ENCODE data around the gene DIAPH3.

GRCh38 chr13:59651479-59651878 is 512.2 kb downstream of the DIAPH3 start:
- TF ChIP-seq, protein P1, sequence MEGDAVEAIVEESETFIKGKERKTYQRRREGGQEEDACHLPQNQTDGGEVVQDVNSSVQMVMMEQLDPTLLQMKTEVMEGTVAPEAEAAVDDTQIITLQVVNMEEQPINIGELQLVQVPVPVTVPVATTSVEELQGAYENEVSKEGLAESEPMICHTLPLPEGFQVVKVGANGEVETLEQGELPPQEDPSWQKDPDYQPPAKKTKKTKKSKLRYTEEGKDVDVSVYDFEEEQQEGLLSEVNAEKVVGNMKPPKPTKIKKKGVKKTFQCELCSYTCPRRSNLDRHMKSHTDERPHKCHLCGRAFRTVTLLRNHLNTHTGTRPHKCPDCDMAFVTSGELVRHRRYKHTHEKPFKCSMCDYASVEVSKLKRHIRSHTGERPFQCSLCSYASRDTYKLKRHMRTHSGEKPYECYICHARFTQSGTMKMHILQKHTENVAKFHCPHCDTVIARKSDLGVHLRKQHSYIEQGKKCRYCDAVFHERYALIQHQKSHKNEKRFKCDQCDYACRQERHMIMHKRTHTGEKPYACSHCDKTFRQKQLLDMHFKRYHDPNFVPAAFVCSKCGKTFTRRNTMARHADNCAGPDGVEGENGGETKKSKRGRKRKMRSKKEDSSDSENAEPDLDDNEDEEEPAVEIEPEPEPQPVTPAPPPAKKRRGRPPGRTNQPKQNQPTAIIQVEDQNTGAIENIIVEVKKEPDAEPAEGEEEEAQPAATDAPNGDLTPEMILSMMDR (IDR thresholded peaks at IDR 0.05) = no peak
- TF ChIP-seq CEBPB (IDR thresholded peaks at IDR 0.05) (no peak), RAD21 (conservative IDR thresholded peaks at IDR 0.05 in 1 of 2, IDR thresholded peaks at IDR 0.05 in 1 of 2) (no peak), HOXA7 (CRISPR knock-in tag; IDR thresholded peaks at IDR 0.05) (no peak), ESRRA (IDR thresholded peaks at IDR 0.05; ENCODE audit: borderline replicate concordance, low read length) (no peak), EP300 (IDR thresholded peaks at IDR 0.05) (no peak), MAX (IDR thresholded peaks at IDR 0.05) (no peak), POLR2AphosphoS2 (conservative IDR thresholded peaks at IDR 0.05; ENCODE audit: low read length) (no peak), EHMT2 (IDR thresholded peaks at IDR 0.05; ENCODE audit: low read depth) (no peak), POLR2A (IDR thresholded peaks at IDR 0.05; ENCODE audit: low read length) (no peak), TP53 (CRISPR knock-in tag; IDR thresholded peaks at IDR 0.05) (no peak), MAFK (IDR thresholded peaks at IDR 0.05; ENCODE audit: partially characterized antibody) (no peak)
- TF ChIP-seq, protein P2, sequence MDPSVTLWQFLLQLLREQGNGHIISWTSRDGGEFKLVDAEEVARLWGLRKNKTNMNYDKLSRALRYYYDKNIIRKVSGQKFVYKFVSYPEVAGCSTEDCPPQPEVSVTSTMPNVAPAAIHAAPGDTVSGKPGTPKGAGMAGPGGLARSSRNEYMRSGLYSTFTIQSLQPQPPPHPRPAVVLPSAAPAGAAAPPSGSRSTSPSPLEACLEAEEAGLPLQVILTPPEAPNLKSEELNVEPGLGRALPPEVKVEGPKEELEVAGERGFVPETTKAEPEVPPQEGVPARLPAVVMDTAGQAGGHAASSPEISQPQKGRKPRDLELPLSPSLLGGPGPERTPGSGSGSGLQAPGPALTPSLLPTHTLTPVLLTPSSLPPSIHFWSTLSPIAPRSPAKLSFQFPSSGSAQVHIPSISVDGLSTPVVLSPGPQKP (IDR thresholded peaks at IDR 0.05; ENCODE audit: low read depth, low read length) = no peak
